Chondrocyte (in vitro differentiated cells): ENCODE measurements around the gene PAK3. TPM values are rescaled to one million over a fixed set of nuclear protein-coding genes. Genes with fewer than 3 reads are reported as not detected.

Experiments
- DNase-seq: peaks from one replicate; pipeline ENCODE4 v3.0.0; 2021; ENCODE audit warnings: mixed read lengths, low spot score
- H3K27ac Mint-ChIP-seq: one replicate; pipeline ENCODE4 v1.8.0; 2021; ENCODE audit warnings: mild to moderate bottlenecking, moderate library complexity, mixed read lengths; ENCODE audit not compliant: unreplicated experiment
- H3K27me3 Mint-ChIP-seq: 2 replicates; pipeline ENCODE4 v1.8.0; 2021; ENCODE audit warnings: low read depth, mixed read lengths
- H3K36me3 Mint-ChIP-seq: 2 replicates; pipeline ENCODE4 v1.8.0; 2021; ENCODE audit warnings: low read depth, mixed read lengths
- H3K4me1 Mint-ChIP-seq: 2 replicates; pipeline ENCODE4 v1.8.0; 2021; ENCODE audit warnings: low read depth, mild to moderate bottlenecking, mixed read lengths
- H3K4me3 Mint-ChIP-seq: one replicate; pipeline ENCODE4 v1.8.0; 2021; ENCODE audit warnings: mild to moderate bottlenecking, moderate library complexity, mixed read lengths; ENCODE audit not compliant: unreplicated experiment
- H3K9me3 Mint-ChIP-seq: 2 replicates; pipeline ENCODE4 v1.8.0; 2021; ENCODE audit warnings: low read depth, mixed read lengths
- total RNA-seq: library from RNA; stranded (reverse); gene quantifications from 3 replicates; pipeline ENCODE4 v1.2.1, GENCODE V29; 2021
- TF ChIP-seq, protein P1 (sequence below): fragments of 200-600 bp; sonication (generic); IDR thresholded peaks from 2 replicates; pipeline ENCODE4 v1.5.0; 2021; ENCODE audit warnings: antibody characterized with exemption, mild to moderate bottlenecking, moderate library complexity

The PAK3 gene
- total RNA-seq, 1 donor from 2014 or later = 0.27 TPM

DNA sequence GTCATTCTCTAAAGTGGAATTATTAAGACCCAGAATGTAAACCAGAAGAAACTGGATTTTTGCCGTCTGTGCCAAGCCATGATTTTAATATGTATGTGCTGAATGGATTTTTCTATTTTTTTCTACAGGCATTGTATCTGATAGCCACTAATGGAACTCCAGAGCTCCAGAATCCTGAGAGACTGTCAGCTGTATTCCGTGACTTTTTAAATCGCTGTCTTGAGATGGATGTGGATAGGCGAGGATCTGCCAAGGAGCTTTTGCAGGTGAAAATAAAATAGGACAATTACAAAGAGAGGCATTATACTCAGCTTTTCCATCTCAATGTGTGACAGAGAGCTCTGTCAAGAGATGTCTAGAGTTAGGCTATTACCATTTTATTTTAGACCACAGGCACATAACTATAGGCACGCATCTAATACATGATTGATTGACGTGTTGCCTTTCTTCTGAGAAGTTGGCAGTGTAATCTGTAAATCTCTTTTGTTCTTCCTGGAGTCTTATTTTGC, 120.4 kb downstream of the PAK3 start:
- Mint-ChIP-seq H3K27ac (no peak overlapping the region), H3K36me3 (no peaks in the 10 kb centered on the region), H3K9me3 (no peaks in the 10 kb centered on the region), H3K27me3 (peaks cover 7% of the 10 kb centered on the region), H3K4me1 (no peaks in the 10 kb centered on the region), H3K4me3 (no peak overlapping the region)
- no peak for DNase-seq
- TF ChIP-seq, protein P1, sequence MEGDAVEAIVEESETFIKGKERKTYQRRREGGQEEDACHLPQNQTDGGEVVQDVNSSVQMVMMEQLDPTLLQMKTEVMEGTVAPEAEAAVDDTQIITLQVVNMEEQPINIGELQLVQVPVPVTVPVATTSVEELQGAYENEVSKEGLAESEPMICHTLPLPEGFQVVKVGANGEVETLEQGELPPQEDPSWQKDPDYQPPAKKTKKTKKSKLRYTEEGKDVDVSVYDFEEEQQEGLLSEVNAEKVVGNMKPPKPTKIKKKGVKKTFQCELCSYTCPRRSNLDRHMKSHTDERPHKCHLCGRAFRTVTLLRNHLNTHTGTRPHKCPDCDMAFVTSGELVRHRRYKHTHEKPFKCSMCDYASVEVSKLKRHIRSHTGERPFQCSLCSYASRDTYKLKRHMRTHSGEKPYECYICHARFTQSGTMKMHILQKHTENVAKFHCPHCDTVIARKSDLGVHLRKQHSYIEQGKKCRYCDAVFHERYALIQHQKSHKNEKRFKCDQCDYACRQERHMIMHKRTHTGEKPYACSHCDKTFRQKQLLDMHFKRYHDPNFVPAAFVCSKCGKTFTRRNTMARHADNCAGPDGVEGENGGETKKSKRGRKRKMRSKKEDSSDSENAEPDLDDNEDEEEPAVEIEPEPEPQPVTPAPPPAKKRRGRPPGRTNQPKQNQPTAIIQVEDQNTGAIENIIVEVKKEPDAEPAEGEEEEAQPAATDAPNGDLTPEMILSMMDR = no peak

DNA sequence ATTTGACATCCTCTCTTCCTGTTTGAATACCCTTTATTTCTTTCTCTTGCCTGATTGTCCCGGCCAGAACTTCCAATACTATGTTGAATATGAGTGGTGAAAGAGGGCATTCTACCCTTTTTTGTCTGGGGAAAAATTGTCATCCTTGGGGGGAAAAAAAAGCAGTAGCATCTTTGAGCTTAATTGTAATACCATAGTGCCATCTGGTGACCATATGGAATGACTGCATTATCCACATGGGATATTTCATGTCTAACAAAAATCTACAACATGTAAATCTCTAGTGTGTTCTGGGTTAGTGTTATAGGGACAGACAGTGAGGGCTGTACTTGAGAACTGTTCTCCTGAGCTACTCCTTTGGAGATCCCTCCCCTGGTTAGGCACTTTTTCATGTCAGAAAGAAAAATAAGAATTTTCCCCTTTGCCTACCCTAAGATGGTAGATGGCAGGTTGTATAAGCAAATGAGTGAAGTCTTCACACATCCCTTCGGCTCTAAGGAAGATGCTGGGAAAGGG, 148.3 kb downstream of the PAK3 start:
- no peak for DNase-seq
- Mint-ChIP-seq H3K4me3 (no peak overlapping the region), H3K36me3 (no peaks in the 10 kb centered on the region), H3K9me3 (no peaks in the 10 kb centered on the region), H3K27me3 (peaks cover 18% of the 10 kb centered on the region), H3K27ac (no peak overlapping the region), H3K4me1 (no peaks in the 10 kb centered on the region)
- TF ChIP-seq, protein P1 = peak; percentile 81

DNA sequence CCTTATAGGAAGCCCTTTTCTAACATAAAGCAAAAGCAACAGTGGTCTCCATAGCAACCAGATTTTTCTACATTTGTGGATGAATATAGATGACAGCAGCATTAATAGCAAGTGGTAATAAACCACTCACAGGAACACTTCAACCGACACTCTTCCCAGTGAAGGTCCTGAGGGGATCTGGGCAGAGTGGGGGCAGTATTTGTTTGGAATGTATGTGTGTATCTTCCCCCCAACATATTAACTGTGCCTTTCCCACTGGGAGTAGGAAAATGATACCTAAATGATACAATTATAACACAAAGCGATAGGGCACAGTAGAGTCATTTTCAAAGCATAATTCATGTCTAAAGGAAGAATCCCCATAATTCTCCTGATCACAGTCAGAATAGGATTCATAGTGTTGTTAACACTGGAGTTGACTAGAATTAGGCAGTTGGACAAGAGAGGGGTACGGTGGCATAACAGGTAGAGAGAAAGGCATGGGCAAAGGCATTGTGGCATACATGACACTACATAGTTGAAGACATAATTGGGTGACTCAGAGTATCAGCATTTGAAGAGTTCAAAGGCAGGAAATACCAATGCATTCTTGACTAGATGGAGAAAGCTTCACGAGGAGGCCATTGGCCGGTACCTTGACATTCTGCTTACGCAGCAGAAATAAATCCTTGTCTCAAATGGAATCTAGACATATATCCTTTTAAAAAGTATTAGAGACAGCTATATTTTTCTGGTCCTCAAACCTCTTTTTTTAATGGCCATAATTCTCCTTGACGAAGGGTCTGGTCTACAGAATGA, 159.1 kb downstream of the PAK3 start:
- Mint-ChIP-seq H3K4me1 (no peaks in the 10 kb centered on the region), H3K9me3 (no peaks in the 10 kb centered on the region), H3K4me3 (no peak overlapping the region), H3K27me3 (peaks cover 3% of the 10 kb centered on the region), H3K36me3 (no peaks in the 10 kb centered on the region), H3K27ac (no peak overlapping the region)
- TF ChIP-seq, protein P1 = no peak
- no peak for DNase-seq

DNA sequence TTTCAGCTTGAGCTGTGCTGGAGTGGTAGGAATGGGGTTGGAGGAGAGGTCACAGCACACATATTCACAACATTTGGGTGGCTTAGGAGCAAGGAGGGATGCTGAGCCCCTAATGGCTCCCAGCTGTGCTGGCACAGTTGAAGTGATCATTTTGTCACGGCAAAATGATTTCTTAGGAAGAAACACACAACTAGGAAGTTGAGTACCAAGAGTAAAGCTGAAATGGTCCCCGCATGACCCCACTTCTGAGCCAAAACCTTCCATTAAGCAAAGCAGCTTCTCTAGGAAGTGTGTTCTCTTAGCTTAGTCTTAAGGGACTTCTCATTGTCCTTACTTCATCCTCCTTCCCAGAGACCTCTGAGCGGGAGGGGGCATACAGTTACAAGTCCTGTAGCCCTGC, 161.7 kb downstream of the PAK3 start:
- Mint-ChIP-seq H3K36me3 (no peaks in the 10 kb centered on the region), H3K27me3 (no peaks in the 10 kb centered on the region), H3K9me3 (no peaks in the 10 kb centered on the region), H3K4me1 (no peaks in the 10 kb centered on the region), H3K27ac (no peak overlapping the region), H3K4me3 (no peak overlapping the region)
- TF ChIP-seq, protein P1 = no peak
- no peak for DNase-seq

DNA sequence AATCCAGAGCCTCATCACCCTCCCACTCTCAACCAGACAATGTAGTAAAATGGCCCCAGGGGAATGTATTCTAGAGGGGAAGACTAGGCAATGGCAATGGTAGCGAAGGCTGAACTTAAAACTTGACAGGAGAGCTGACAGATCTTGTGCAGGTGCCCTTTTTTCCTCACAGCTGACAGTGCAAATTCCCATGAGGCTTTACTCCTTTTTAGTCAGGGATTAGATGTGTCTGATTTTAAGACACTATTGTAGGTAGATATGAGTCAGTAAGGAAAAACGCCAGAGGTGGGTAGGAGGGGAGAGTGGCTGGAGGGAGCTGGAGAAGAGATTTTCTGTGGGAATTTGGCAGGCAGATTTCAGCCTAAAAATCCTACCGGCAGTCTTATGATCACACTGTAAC, 163.6 kb downstream of the PAK3 start:
- Mint-ChIP-seq H3K27me3 (no peaks in the 10 kb centered on the region), H3K27ac (no peak overlapping the region), H3K4me1 (no peaks in the 10 kb centered on the region), H3K4me3 (no peak overlapping the region), H3K9me3 (no peaks in the 10 kb centered on the region), H3K36me3 (no peaks in the 10 kb centered on the region)
- TF ChIP-seq, protein P1 = no peak
- DNase-seq = no peak
